ENCODE results near the gene LIN9.

The LIN9 gene

GRCh38 chr1:226337276-226337875 is 28.4 kb upstream of the LIN9 start:
- H3K9me3 Mint-ChIP-seq, result peaks cover 7 to 10% of the 10 kb centered on the region in 2 donors
- peaks cover 4 to 5% of the 10 kb centered on the region in 2 donors for H3K27me3 Mint-ChIP-seq
- peaks cover 5 to 9% of the 10 kb centered on the region in 2 donors for H3K36me3 Mint-ChIP-seq
- H3K4me1 Mint-ChIP-seq, result peaks cover 4 to 6% of the 10 kb centered on the region in 2 donors
- peak overlapping the region; percentile 3 for H3K27ac Mint-ChIP-seq
- no peak for DNase-seq
- no peak overlapping the region for H3K4me3 Mint-ChIP-seq
- no peak for ATAC-seq (replicated peaks)

GRCh38 chr1:226335661-226336060 is 26.7 kb upstream of the LIN9 start:
- H3K27me3 Mint-ChIP-seq, result peaks cover 0 to 3% of the 10 kb centered on the region in 2 donors

GRCh38 chr1:226332947-226333346 is 24.0 kb upstream of the LIN9 start:
- no peak overlapping the region for H3K27ac Mint-ChIP-seq
- DNase-seq (no peak), ATAC-seq (replicated peaks) (no peak)
- H3K27me3 Mint-ChIP-seq, result no peaks in the 10 kb centered on the region
- no peaks in the 10 kb centered on the region for H3K36me3 Mint-ChIP-seq
- peak overlapping the region; percentile 62 to 73 for H3K4me3 Mint-ChIP-seq
- H3K9me3 Mint-ChIP-seq, result no peaks in the 10 kb centered on the region
- peaks cover 4 to 6% of the 10 kb centered on the region in 2 donors for H3K4me1 Mint-ChIP-seq

More at GRCh38 chr1:226335661-226336060, 26.7 kb upstream of the LIN9 start:
- Mint-ChIP-seq H3K27ac (no peak overlapping the region), H3K4me3 (no peak overlapping the region), H3K36me3 (peaks cover 2 to 6% of the 10 kb centered on the region in 2 donors), H3K4me1 (peaks cover 4 to 6% of the 10 kb centered on the region in 2 donors), H3K9me3 (peaks cover 5 to 6% of the 10 kb centered on the region in 2 donors)
- no peak for DNase-seq
- ATAC-seq (replicated peaks), result no peak

GRCh38 chr1:226329237-226329636 is 20.3 kb upstream of the LIN9 start:
- Mint-ChIP-seq H3K4me1 (peaks cover 4 to 6% of the 10 kb centered on the region in 2 donors), H3K9me3 (no peaks in the 10 kb centered on the region), H3K27me3 (no peaks in the 10 kb centered on the region), H3K36me3 (no peaks in the 10 kb centered on the region), H3K27ac (no peak overlapping the region), H3K4me3 (no peak overlapping the region)
- no peak for DNase-seq
- ATAC-seq (replicated peaks), result no peak

- no peak for ATAC-seq (replicated peaks)
- no peaks in the 10 kb centered on the region for H3K27me3 Mint-ChIP-seq
- H3K36me3 Mint-ChIP-seq, result no peaks in the 10 kb centered on the region
- DNase-seq, result no peak
- no peak overlapping the region for H3K4me3 Mint-ChIP-seq
- H3K27ac Mint-ChIP-seq, result no peak overlapping the region
- H3K9me3 Mint-ChIP-seq, result no peaks in the 10 kb centered on the region
- no peaks in the 10 kb centered on the region for H3K4me1 Mint-ChIP-seq
Measured at GRCh38 chr1:226327761-226328162, 18.8 kb upstream of the LIN9 start.

GRCh38 chr1:226325178-226325577 is 16.2 kb upstream of the LIN9 start:
- DNase-seq (no peak), ATAC-seq (replicated peaks) (no peak)
- Mint-ChIP-seq H3K4me1 (no peaks in the 10 kb centered on the region), H3K9me3 (no peaks in the 10 kb centered on the region), H3K36me3 (no peaks in the 10 kb centered on the region), H3K27me3 (no peaks in the 10 kb centered on the region), H3K27ac (no peak overlapping the region), H3K4me3 (no peak overlapping the region)

GRCh38 chr1:226324479-226324878 is 15.5 kb upstream of the LIN9 start:
- Mint-ChIP-seq H3K9me3 (no peaks in the 10 kb centered on the region), H3K27me3 (no peaks in the 10 kb centered on the region), H3K4me1 (no peaks in the 10 kb centered on the region), H3K27ac (no peak overlapping the region), H3K36me3 (no peaks in the 10 kb centered on the region), H3K4me3 (no peak overlapping the region)
- ATAC-seq (replicated peaks) (no peak), DNase-seq (no peak)

GRCh38 chr1:226322986-226323385 is 14.0 kb upstream of the LIN9 start:
- H3K9me3 Mint-ChIP-seq, result no peaks in the 10 kb centered on the region
- no peak overlapping the region for H3K27ac Mint-ChIP-seq
- peaks cover 5 to 6% of the 10 kb centered on the region in 2 donors for H3K27me3 Mint-ChIP-seq
- DNase-seq (no peak), ATAC-seq (replicated peaks) (no peak)
- H3K4me1 Mint-ChIP-seq, result no peaks in the 10 kb centered on the region
- H3K36me3 Mint-ChIP-seq, result no peaks in the 10 kb centered on the region
- H3K4me3 Mint-ChIP-seq, result no peak overlapping the region

GRCh38 chr1:226320930-226321329 is 12.0 kb upstream of the LIN9 start:
- H3K36me3 Mint-ChIP-seq, result no peaks in the 10 kb centered on the region
- H3K4me3 Mint-ChIP-seq, result no peak overlapping the region
- no peak overlapping the region for H3K27ac Mint-ChIP-seq
- peaks cover 8 to 13% of the 10 kb centered on the region in 2 donors for H3K27me3 Mint-ChIP-seq
- no peaks in the 10 kb centered on the region for H3K4me1 Mint-ChIP-seq
- DNase-seq (no peak), ATAC-seq (replicated peaks) (no peak)
- no peaks in the 10 kb centered on the region for H3K9me3 Mint-ChIP-seq

GRCh38 chr1:226318471-226318870 is 9.5 kb upstream of the LIN9 start:
- no peak overlapping the region for H3K4me3 Mint-ChIP-seq
- H3K4me1 Mint-ChIP-seq, result no peaks in the 10 kb centered on the region
- H3K36me3 Mint-ChIP-seq, result no peaks in the 10 kb centered on the region
- DNase-seq, result no peak
- no peaks in the 10 kb centered on the region for H3K9me3 Mint-ChIP-seq
- peaks cover 8 to 13% of the 10 kb centered on the region in 2 donors for H3K27me3 Mint-ChIP-seq
- H3K27ac Mint-ChIP-seq, result no peak overlapping the region
- no peak for ATAC-seq (replicated peaks)

- Mint-ChIP-seq H3K27ac (no peak overlapping the region), H3K4me3 (no peak overlapping the region), H3K9me3 (no peaks in the 10 kb centered on the region), H3K36me3 (no peaks in the 10 kb centered on the region), H3K4me1 (peaks cover 0 to 10% of the 10 kb centered on the region in 2 donors), H3K27me3 (peaks cover 20 to 28% of the 10 kb centered on the region in 2 donors)
- ATAC-seq (replicated peaks), result no peak
- no peak for DNase-seq
Measured at GRCh38 chr1:226314055-226314454, 5.1 kb upstream of the LIN9 start.

- ATAC-seq (replicated peaks) (no peak), DNase-seq (no peak)
- no peak overlapping the region for H3K4me3 Mint-ChIP-seq
- peaks cover 0 to 10% of the 10 kb centered on the region in 2 donors for H3K4me1 Mint-ChIP-seq
- peaks cover 13 to 20% of the 10 kb centered on the region in 2 donors for H3K27me3 Mint-ChIP-seq
- H3K9me3 Mint-ChIP-seq, result no peaks in the 10 kb centered on the region
- H3K27ac Mint-ChIP-seq, result no peak overlapping the region
- no peaks in the 10 kb centered on the region for H3K36me3 Mint-ChIP-seq
Measured at GRCh38 chr1:226312065-226312464, 3.1 kb upstream of the LIN9 start.

GRCh38 chr1:226311376-226311775 is 2.4 kb upstream of the LIN9 start:
- Mint-ChIP-seq H3K4me3 (no peak overlapping the region), H3K9me3 (no peaks in the 10 kb centered on the region), H3K27ac (no peak overlapping the region), H3K36me3 (no peaks in the 10 kb centered on the region), H3K27me3 (peaks cover 13 to 18% of the 10 kb centered on the region in 2 donors), H3K4me1 (peaks cover 0 to 10% of the 10 kb centered on the region in 2 donors)
- no peak for DNase-seq
- ATAC-seq (replicated peaks), result no peak

- H3K27me3 Mint-ChIP-seq, result peaks cover 13 to 15% of the 10 kb centered on the region in 2 donors
- no peaks in the 10 kb centered on the region for H3K36me3 Mint-ChIP-seq
- H3K27ac Mint-ChIP-seq, result no peak overlapping the region
- ATAC-seq (replicated peaks) (no peak), DNase-seq (no peak)
- H3K4me3 Mint-ChIP-seq, result no peak overlapping the region
- peaks cover 1 to 15% of the 10 kb centered on the region in 2 donors for H3K4me1 Mint-ChIP-seq
- no peaks in the 10 kb centered on the region for H3K9me3 Mint-ChIP-seq
Measured at GRCh38 chr1:226310637-226311195, 1.8 kb upstream of the LIN9 start.

- peaks cover 13 to 15% of the 10 kb centered on the region in 2 donors for H3K27me3 Mint-ChIP-seq
- H3K9me3 Mint-ChIP-seq, result no peaks in the 10 kb centered on the region
- ATAC-seq (replicated peaks) (no peak), DNase-seq (no peak)
- peak overlapping the region in 1 of 2 donors; percentile 80 for H3K4me3 Mint-ChIP-seq
- no peaks in the 10 kb centered on the region for H3K36me3 Mint-ChIP-seq
- H3K4me1 Mint-ChIP-seq, result peaks cover 4 to 18% of the 10 kb centered on the region in 2 donors
- H3K27ac Mint-ChIP-seq, result no peak overlapping the region
Measured at GRCh38 chr1:226310245-226310540, 1.2 kb upstream of the LIN9 start.
